DOHH2 (cell line): ENCODE measurements around the gene PTGS1.
"Not testable (repeated sequence)": the region's sequence is repeated elsewhere in the genome, so short reads cannot be mapped to it uniquely, and the experiment has no call there.

Source experiments
- H3F3A ChIP-seq: fragments of 200-600 bp; sonication (generic), shearing (Covaris generic); 2 replicates; pipeline ENCODE4 v1.6.0; 2016; ENCODE audit warnings: antibody characterized with exemption, mild to moderate bottlenecking; ENCODE audit not compliant: control insufficient read depth, insufficient read depth
- H3K27ac ChIP-seq: fragments of 200-600 bp; sonication (generic); 2 replicates; pipeline ENCODE4 v1.5.1; 2014; ENCODE audit warnings: low read depth, mild to moderate bottlenecking, low read length, moderate library complexity
- H3K27me3 ChIP-seq: fragments of 200-600 bp; sonication (generic); 2 replicates; pipeline ENCODE4 v1.6.1; 2014; ENCODE audit warnings: mild to moderate bottlenecking, low read length, mixed read lengths; ENCODE audit not compliant: control insufficient read depth
- H3K36me3 ChIP-seq: fragments of 200-600 bp; sonication (generic); 2 replicates; pipeline ENCODE4 v1.6.1; 2014; ENCODE audit warnings: mild to moderate bottlenecking, low read length, moderate library complexity, mixed read lengths; ENCODE audit not compliant: control insufficient read depth
- H3K4me1 ChIP-seq: fragments of 200-600 bp; sonication (generic); 2 replicates; pipeline ENCODE4 v1.6.1; 2014; ENCODE audit warnings: mild to moderate bottlenecking, low read length, mixed read lengths; ENCODE audit not compliant: control insufficient read depth
- H3K4me2 ChIP-seq: fragments of 200-600 bp; sonication (generic); 2 replicates; pipeline ENCODE4 v1.6.0; 2014; ENCODE audit warnings: mild to moderate bottlenecking, low read length, moderate library complexity
- H3K4me3 ChIP-seq: fragments of 200-600 bp; sonication (generic); 2 replicates; pipeline ENCODE4 v1.5.1; 2014; ENCODE audit warnings: mild to moderate bottlenecking, low read length, mixed read lengths
- H3K79me2 ChIP-seq: fragments of 200-600 bp; sonication (generic); 2 replicates; pipeline ENCODE4 v1.6.1; 2014; ENCODE audit warnings: mild to moderate bottlenecking, low read length, mixed read lengths; ENCODE audit not compliant: control insufficient read depth
- H3K9me2 ChIP-seq: fragments of 200-600 bp; sonication (generic); replicated peaks from 2 replicates; pipeline ENCODE4 v1.6.1; 2014; ENCODE audit warnings: mild to moderate bottlenecking, low read length, mixed read lengths; ENCODE audit not compliant: control insufficient read depth
- H3K9me3 ChIP-seq: fragments of 200-600 bp; sonication (generic); 2 replicates; pipeline ENCODE4 v1.6.1; 2014; ENCODE audit warnings: antibody characterized with exemption, low read length, mixed read lengths; ENCODE audit not compliant: control insufficient read depth, insufficient read depth
- H4K20me1 ChIP-seq: fragments of 200-600 bp; sonication (generic); 2 replicates; pipeline ENCODE4 v1.6.0; 2014; ENCODE audit warnings: low read depth, mild to moderate bottlenecking, antibody characterized with exemption, low read length, moderate library complexity; ENCODE audit not compliant: control insufficient read depth, insufficient read depth
- EZH2phosphoT487 ChIP-seq: fragments of 200-600 bp; sonication (generic); IDR thresholded peaks from 2 replicates; pipeline ENCODE4 v1.6.1; 2017; ENCODE audit warnings: borderline replicate concordance, mild to moderate bottlenecking, antibody characterized with exemption, low read length, moderate library complexity, mixed read lengths
- TF ChIP-seq, protein P1 (sequence below): fragments of 200-600 bp; sonication (generic); IDR thresholded peaks from one replicate; pipeline ENCODE4 v1.5.1; 2014; ENCODE audit warnings: antibody characterized with exemption, mild to moderate bottlenecking, low read depth, low read length; ENCODE audit not compliant: poor library complexity, severe bottlenecking

PTGS1 gene

DNA sequence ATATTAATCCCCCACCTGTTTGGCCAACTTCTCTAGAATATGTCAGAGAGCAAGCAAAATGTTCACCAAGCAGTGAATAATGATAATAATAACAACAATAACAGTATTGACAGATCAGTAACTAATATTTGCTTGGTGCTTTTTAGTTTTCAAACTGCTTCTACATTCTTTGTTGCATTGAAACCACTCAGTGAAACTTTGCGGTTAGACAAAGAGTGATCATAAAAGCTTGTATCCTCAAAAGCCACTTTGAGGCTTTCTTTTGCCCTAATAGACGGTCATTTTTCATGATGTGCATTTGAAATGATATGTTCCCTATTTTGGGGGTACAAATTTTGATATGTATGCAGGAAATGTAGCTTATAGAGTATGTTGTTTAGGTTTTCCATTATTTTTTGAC is 43.6 kb upstream of the PTGS1 start:
- H3K27ac ChIP-seq: no peak overlapping the region

GRCh38 chr9:122329597-122329996 is 41.2 kb upstream of the PTGS1 start:
- Histone ChIP-seq H3K4me1 (no peaks in the 10 kb centered on the region), H3K4me2 (no peak overlapping the region), H4K20me1 (no peaks in the 10 kb centered on the region), H3K79me2 (no peaks in the 10 kb centered on the region), H3F3A (no peaks in the 10 kb centered on the region), H3K27ac (no peak overlapping the region), H3K4me3 (no peak overlapping the region), H3K9me2 (no peaks in the 10 kb centered on the region), H3K36me3 (peaks cover 11% of the 10 kb centered on the region), H3K9me3 (no peaks in the 10 kb centered on the region), H3K27me3 (no peaks in the 10 kb centered on the region)
- TF ChIP-seq EZH2phosphoT487: no peak
- TF ChIP-seq, protein P1, sequence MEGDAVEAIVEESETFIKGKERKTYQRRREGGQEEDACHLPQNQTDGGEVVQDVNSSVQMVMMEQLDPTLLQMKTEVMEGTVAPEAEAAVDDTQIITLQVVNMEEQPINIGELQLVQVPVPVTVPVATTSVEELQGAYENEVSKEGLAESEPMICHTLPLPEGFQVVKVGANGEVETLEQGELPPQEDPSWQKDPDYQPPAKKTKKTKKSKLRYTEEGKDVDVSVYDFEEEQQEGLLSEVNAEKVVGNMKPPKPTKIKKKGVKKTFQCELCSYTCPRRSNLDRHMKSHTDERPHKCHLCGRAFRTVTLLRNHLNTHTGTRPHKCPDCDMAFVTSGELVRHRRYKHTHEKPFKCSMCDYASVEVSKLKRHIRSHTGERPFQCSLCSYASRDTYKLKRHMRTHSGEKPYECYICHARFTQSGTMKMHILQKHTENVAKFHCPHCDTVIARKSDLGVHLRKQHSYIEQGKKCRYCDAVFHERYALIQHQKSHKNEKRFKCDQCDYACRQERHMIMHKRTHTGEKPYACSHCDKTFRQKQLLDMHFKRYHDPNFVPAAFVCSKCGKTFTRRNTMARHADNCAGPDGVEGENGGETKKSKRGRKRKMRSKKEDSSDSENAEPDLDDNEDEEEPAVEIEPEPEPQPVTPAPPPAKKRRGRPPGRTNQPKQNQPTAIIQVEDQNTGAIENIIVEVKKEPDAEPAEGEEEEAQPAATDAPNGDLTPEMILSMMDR: no peak

More for the DNA sequence above, 43.6 kb upstream of the PTGS1 start:
- no peak overlapping the region for H3K4me2 ChIP-seq
- H3K79me2 ChIP-seq: no peaks in the 10 kb centered on the region
- no peak for TF ChIP-seq EZH2phosphoT487
- TF ChIP-seq, protein P1: no peak
- no peak overlapping the region for H3K4me3 ChIP-seq
- H3K4me1 ChIP-seq: no peaks in the 10 kb centered on the region
- H3F3A ChIP-seq: no peaks in the 10 kb centered on the region
- H4K20me1 ChIP-seq: no peaks in the 10 kb centered on the region
- peaks cover 35% of the 10 kb centered on the region for H3K36me3 ChIP-seq
- H3K9me2 ChIP-seq: no peaks in the 10 kb centered on the region
- H3K27me3 ChIP-seq: no peaks in the 10 kb centered on the region
- H3K9me3 ChIP-seq: no peaks in the 10 kb centered on the region

- not testable (repeated sequence) for H3K4me2 ChIP-seq, H3K4me3 ChIP-seq, H4K20me1 ChIP-seq, H3K27me3 ChIP-seq, H3K9me2 ChIP-seq, H3K27ac ChIP-seq, H3K4me1 ChIP-seq, H3K9me3 ChIP-seq, H3K79me2 ChIP-seq, H3F3A ChIP-seq, H3K36me3 ChIP-seq
These were observed 40.4 kb upstream of the PTGS1 start for GRCh38 chr9:122330466-122330865.

DNA sequence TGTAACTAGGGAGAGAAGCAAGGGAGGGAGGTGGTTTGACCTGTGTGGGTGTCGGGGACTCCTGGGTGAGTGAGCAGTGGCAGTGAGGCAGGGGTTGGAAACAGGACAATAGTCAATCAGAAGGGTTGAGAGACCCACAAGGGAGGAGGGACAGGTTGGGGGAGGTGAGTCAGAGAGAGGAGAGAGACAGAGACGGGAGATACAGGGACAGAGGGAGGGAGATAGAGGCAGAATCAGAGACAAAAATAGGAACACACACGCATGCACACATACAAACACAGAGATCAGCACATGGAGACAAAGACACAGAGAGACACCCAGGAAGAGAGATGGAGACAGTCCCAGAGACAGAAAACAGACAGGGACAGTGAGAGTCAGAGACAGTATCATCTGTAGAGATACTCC is 39.3 kb upstream of the PTGS1 start:
- no peaks in the 10 kb centered on the region for H3K27me3 ChIP-seq
- no peaks in the 10 kb centered on the region for H3K9me2 ChIP-seq
- no peak overlapping the region for H3K27ac ChIP-seq
- H3K4me2 ChIP-seq: no peak overlapping the region
- no peaks in the 10 kb centered on the region for H3K4me1 ChIP-seq
- H3K4me3 ChIP-seq: no peak overlapping the region
- no peaks in the 10 kb centered on the region for H4K20me1 ChIP-seq
- TF ChIP-seq, protein P1: no peak
- TF ChIP-seq EZH2phosphoT487: no peak
- H3K36me3 ChIP-seq: peaks cover 4% of the 10 kb centered on the region; the same call in 1 of the 2 replicates
- H3F3A ChIP-seq: no peaks in the 10 kb centered on the region
- no peaks in the 10 kb centered on the region for H3K9me3 ChIP-seq
- H3K79me2 ChIP-seq: no peaks in the 10 kb centered on the region
